WERI-Rb-1 (cell line): ENCODE measurements around the gene RABL2A.
A peak's percentile ranks its signal among the peaks of the same experiment; 100 is the strongest.
"Not testable (repeated sequence)": the region's sequence is repeated elsewhere in the genome, so short reads cannot be mapped to it uniquely, and the experiment has no call there.

Experiments
- DNase-seq: peaks from one replicate; pipeline ENCODE4 v3.0.0-alpha.2; 2020
- H3K27ac ChIP-seq: fragments of 250-450 bp; sonication (Bioruptor Pico); 2 replicates; pipeline ENCODE4 v1.5.1; 2020; ENCODE audit warnings: mild to moderate bottlenecking, moderate library complexity
- H3K27me3 ChIP-seq: fragments of 250-450 bp; sonication (Bioruptor Pico); 2 replicates; pipeline ENCODE4 v1.5.1; 2021; ENCODE audit warnings: mild to moderate bottlenecking, low read depth, moderate library complexity; ENCODE audit not compliant: insufficient read depth, severe bottlenecking
- H3K36me3 ChIP-seq: fragments of 250-450 bp; sonication (Bioruptor Pico); 2 replicates; pipeline ENCODE4 v1.5.1; 2020; ENCODE audit warnings: mild to moderate bottlenecking, moderate library complexity
- H3K4me3 ChIP-seq: 2 replicates; pipeline ENCODE4 v1.5.1; 2011; ENCODE audit warnings: low read depth, mild to moderate bottlenecking, control low read depth, low read length
- H3K9me3 ChIP-seq: fragments of 250-450 bp; sonication (Bioruptor Pico); 2 replicates; pipeline ENCODE4 v1.5.1; 2021; ENCODE audit warnings: mild to moderate bottlenecking, moderate library complexity; ENCODE audit not compliant: severe bottlenecking
- TF ChIP-seq, protein P1 (sequence below): IDR thresholded peaks from 2 replicates; pipeline ENCODE4 v1.5.1; 2011; ENCODE audit warnings: low read depth, mild to moderate bottlenecking, control low read depth, inconsistent platforms, low read length

RABL2A gene

DNA sequence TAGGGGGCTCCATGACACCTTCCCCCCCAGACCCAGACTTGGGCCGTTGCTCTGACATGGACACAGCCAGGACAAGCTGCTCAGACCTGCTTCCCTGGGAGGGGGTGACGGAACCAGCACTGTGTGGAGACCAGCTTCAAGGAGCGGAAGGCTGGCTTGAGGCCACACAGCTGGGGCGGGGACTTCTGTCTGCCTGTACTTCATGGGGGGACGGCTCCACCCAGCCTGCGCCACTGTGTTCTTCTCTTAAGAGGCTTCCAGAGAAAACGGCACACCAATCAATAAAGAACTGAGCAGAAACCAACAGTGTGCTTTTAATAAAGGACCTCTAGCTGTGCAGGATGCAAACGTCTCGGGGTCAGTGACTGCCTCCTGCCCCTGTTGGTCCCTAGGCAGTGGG, 28.3 kb upstream of the RABL2A start:
- not testable (repeated sequence) for H3K9me3 ChIP-seq, H3K36me3 ChIP-seq, DNase-seq, H3K27ac ChIP-seq, H3K27me3 ChIP-seq, H3K4me3 ChIP-seq

DNA sequence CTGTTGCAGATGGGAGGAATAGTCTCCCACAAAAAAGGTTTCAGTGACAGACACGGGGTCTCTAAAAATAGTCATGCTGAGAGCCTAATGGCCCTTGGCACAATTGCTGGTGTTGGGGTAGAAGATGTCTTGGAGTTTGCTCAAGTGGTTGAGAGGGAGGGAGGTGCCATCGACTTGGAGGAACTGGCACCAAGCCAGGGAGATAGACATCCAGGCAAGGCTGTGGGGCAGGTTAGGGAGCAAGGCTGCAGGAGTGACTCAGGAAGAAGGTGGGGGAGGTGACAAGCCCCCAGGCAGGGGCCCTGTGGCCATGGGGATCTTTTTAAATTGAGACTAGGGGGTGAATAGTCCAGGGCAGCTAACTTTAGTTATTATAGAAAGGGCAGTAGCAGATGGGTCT, 27.9 kb upstream of the RABL2A start:
- not testable (repeated sequence) for H3K27me3 ChIP-seq, H3K9me3 ChIP-seq, H3K36me3 ChIP-seq, H3K27ac ChIP-seq, DNase-seq, H3K4me3 ChIP-seq

DNA sequence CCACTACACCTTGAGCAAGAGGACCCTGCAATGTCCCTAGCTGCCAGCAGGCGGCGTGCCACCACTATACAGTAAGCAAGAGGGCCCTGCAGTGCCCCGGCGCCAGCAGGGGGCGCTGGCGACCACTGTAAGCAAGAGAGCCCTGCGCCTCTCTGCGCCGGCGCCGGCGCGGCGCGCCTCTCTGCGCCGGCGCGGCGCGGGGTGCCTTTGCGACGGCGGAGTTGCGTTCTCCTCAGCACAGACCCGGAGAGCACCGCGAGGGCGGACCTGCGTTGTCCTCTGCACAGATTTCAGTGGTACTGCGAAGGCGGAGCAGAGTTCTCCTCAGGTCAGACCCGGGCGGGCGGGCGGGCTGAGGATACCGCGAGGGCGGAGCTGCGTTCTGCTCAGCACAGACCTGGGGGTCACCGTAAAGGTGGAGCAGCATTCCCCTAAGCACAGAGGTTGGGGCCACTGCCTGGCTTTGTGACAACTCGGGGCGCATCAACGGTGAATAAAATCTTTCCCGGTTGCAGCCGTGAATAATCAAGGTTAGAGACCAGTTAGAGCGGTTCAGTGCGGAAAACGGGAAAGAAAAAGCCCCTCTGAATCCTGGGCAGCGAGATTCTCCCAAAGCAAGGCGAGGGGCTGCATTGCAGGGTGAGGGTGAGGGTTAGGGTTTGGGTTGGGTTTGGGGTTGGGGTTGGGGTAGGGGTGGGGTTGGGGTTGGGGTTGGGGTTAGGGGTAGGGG, 24.9 kb upstream of the RABL2A start:
- H3K9me3 ChIP-seq, H3K36me3 ChIP-seq, H3K4me3 ChIP-seq, H3K27me3 ChIP-seq, H3K27ac ChIP-seq: not testable (repeated sequence)
- TF ChIP-seq, protein P1, sequence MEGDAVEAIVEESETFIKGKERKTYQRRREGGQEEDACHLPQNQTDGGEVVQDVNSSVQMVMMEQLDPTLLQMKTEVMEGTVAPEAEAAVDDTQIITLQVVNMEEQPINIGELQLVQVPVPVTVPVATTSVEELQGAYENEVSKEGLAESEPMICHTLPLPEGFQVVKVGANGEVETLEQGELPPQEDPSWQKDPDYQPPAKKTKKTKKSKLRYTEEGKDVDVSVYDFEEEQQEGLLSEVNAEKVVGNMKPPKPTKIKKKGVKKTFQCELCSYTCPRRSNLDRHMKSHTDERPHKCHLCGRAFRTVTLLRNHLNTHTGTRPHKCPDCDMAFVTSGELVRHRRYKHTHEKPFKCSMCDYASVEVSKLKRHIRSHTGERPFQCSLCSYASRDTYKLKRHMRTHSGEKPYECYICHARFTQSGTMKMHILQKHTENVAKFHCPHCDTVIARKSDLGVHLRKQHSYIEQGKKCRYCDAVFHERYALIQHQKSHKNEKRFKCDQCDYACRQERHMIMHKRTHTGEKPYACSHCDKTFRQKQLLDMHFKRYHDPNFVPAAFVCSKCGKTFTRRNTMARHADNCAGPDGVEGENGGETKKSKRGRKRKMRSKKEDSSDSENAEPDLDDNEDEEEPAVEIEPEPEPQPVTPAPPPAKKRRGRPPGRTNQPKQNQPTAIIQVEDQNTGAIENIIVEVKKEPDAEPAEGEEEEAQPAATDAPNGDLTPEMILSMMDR, result peak; percentile 45
- DNase-seq, result peak; percentile 69

DNA sequence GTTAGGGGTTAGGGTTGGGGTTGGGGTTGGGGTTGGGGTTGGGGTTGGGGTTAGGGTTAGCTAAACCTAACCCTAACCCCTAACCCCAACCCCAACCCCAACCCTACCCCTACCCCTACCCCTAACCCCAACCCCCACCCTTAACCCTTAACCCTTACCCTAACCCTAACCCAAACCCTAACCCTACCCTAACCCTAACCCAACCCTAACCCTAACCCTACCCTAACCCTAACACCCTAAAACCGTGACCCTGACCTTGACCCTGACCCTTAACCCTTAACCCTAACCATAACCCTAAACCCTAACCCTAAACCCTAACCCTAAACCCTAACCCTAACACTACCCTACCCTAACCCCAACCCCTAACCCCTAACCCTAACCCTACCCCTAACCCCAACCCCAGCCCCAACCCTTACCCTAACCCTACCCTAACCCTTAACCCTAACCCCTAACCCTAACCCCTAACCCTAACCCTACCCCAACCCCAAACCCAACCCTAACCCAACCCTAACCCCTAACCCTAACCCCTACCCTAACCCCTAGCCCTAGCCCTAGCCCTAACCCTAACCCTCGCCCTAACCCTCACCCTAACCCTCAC, 24.1 kb upstream of the RABL2A start:
- Histone ChIP-seq H3K27me3 (no peaks in the 10 kb centered on the region), H3K9me3 (no peaks in the 10 kb centered on the region), H3K27ac (peak overlapping the region; percentile 67), H3K36me3 (no peaks in the 10 kb centered on the region), H3K4me3 (peak overlapping the region; percentile 67)
- TF ChIP-seq, protein P1, result no peak
- no peak for DNase-seq

DNA sequence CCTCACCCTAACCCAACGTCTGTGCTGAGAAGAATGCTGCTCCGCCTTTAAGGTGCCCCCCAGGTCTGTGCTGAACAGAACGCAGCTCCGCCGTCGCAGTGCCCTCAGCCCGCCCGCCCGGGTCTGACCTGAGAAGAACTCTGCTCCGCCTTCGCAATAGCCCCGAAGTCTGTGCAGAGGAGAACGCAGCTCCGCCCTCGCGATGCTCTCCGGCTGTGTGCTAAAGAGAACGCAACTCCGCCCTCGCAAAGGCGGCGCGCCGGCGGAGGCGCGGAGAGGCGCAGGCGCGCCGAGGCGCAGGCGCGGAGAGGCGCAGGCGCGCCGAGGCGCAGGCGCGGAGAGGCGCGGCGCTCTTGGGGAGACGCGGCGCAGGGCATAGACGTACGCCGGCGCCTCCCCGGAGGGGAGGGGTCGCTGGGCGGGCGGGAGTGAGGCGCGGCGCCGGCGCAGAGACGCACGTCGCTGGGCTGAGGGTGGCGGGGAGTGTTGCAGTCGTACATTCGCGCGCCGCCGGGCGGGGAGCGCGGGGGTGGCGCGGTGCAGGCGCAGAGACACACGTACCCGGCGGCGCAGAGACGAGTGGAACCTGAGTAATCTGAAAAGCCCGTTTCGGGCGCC, 23.5 kb upstream of the RABL2A start:
- peak overlapping the region; percentile 88 for H3K27ac ChIP-seq
- DNase-seq, result peak; percentile 87
- not testable (repeated sequence) for H3K36me3 ChIP-seq, H3K27me3 ChIP-seq, H3K9me3 ChIP-seq
- H3K4me3 ChIP-seq, result peak overlapping the region; percentile 67

DNA sequence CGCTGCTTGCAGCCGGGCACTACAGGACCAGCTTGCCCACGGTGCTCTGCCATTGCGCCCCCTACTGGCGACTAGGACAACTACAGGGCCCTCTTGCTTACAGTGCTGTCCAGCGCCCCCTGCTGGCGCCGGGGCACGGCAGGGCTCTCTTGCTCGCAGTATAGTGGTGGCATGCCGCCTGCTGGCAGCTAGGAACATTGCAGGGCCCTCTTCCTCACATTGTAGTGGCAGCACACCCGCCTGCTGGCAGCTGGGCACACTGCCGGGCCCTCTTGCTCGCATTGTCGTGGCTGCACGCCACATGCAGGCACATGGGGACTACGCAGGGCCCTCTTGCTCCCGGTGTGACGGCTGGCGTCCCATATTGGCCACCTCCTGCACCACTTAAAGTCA, 23.0 kb upstream of the RABL2A start:
- TF ChIP-seq, protein P1, result peak; percentile 93
- peak; percentile 95 for DNase-seq
- H3K9me3 ChIP-seq, result not testable (repeated sequence)

DNA sequence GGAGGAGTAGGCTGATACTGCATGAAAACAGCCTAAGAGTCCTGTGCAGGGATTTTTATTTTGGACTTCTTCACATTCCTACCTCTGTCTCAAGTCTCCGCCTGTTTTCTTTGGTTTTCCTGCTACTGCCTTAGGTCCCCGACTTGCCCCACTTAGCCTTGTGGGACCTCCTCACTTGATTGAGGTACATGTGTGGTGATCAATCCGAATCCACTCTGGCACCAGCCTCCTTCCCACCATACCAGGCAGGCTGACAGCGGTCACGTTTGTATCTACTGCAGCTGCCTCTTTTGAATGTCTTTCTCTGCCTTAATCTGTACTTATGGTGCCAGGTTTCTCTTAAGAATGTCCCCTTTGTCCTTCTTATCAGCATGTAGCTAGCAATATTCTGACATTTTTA, 22.4 kb upstream of the RABL2A start:
- H3K27me3 ChIP-seq, H3K4me3 ChIP-seq, DNase-seq, H3K27ac ChIP-seq, H3K9me3 ChIP-seq, H3K36me3 ChIP-seq: not testable (repeated sequence)

More for the DNA sequence above, 23.0 kb upstream of the RABL2A start:
- H3K36me3 ChIP-seq, H3K27me3 ChIP-seq: not testable (repeated sequence)
- Histone ChIP-seq H3K27ac (peak overlapping the region; percentile 88), H3K4me3 (peak overlapping the region; percentile 55)

DNA sequence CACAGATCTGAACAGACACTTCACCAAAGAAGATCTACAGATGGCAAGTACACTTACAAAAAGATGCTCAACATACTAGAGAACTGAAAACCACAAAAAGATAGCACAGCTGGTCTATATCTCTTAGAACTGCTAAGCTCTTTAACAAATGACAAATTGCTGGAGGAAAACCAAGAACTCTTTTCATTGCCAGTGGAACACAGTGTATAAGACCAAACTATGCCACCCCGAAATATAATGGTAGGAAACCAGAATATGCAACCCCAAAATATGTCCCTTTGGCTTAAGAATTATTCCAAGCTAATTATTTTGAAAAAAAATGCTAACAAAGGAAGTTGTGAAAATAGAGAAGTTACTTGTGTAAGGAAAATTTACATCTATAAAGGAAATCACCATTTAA, 21.0 kb upstream of the RABL2A start:
- not testable (repeated sequence) for H3K36me3 ChIP-seq, DNase-seq, H3K27me3 ChIP-seq, H3K27ac ChIP-seq, H3K9me3 ChIP-seq, H3K4me3 ChIP-seq

DNA sequence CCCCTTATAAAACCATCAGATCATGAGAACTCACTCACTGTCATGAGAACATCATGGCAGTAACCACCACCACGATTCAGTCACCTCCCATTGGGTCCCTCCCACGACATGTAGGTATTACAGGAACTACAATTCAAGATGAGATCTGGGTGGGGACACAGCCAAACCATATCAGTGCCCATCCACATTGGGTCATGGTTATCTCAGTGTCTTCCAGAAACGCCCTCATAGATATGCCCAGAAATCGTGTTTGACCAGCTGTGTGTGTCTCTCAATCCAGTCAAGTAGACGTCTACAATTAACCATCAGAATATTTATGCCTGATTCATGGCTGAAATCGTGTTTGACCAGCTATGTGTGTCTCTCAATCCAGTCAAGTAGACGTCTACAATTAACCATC, 17.2 kb upstream of the RABL2A start:
- not testable (repeated sequence) for H3K9me3 ChIP-seq, DNase-seq, H3K4me3 ChIP-seq, H3K27ac ChIP-seq, H3K27me3 ChIP-seq, H3K36me3 ChIP-seq

DNA sequence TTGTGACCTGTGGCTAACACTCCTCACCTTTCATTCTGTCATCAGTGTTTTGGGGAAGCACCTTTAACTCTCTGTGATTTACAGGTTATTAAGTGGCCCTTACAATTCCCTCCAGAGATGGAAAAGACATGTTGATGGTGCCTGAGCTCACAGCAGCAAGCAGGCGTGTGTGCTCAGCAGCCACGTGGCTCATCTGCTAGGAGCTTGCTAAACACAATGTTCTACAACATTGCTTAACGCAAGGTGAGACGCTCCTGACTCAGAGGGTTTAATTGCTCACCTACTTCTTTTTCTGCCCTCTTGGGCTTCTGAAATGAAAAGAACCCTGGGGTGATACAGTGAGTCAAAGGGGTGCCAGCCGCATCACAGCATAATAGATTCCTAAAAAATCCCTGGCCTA, 6.1 kb upstream of the RABL2A start:
- not testable (repeated sequence) for H3K27me3 ChIP-seq, H3K27ac ChIP-seq, H3K36me3 ChIP-seq, H3K4me3 ChIP-seq, DNase-seq, H3K9me3 ChIP-seq

DNA sequence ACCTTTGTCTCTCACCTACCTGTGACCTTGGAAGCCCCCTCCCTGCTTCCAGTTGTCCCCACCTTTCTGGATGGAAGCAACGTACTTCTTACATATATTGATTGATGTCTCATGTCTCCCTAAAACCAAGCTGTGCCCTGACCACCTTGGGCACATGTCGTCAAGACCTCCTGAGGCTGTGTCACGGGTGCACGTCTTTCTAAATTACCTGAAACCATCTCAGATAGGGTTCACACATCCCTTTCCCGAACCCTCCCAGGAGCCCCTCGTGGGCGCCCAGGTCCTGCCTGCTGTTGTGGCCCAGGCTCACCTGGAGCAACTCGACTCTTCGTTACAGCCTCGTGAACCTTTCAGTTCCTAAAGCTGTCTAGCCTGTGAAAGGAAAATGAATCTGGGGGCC, 1.2 kb upstream of the RABL2A start:
- not testable (repeated sequence) for H3K4me3 ChIP-seq, H3K27ac ChIP-seq, DNase-seq, H3K36me3 ChIP-seq, H3K27me3 ChIP-seq, H3K9me3 ChIP-seq
